Measurements from ENCODE around the gene ZNF385B. TPM values are rescaled to one million over a fixed set of nuclear protein-coding genes. Genes with fewer than 3 reads are reported as not detected.

The ZNF385B gene
- total and polyA plus RNA-seq, 2 experiments from 2014 or later: 2.7 to 8.2 TPM

DNA sequence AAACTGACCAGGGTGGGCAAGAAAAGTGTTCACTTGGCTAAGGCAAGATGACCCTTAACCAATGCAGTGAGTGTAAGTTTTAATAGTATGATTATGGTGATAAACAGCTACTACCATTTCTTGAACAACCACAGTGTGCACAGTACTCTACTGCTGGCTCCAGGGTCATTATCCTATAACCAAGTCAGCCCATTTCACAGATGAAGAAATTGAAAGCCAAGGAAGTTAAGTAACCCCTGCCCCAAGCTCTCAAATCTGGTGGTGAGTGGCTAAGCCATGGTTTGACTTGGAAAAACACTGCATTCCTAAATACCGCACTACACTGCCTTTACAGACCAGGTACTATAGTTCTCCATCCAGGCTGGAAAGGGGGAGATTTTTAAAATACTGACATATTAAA, 5.7 kb downstream of the ZNF385B start:
- Histone ChIP-seq H3K4me1 (ENCODE audit: low read depth) (no peaks in the 10 kb centered on the region), H3K9me3 (ENCODE audit: low read depth) (no peaks in the 10 kb centered on the region), H3K36me3 (no peaks in the 10 kb centered on the region), H3K27me3 (peaks cover 39% of the 10 kb centered on the region), H3K27ac (no peak overlapping the region), H3K4me3 (no peak overlapping the region)
- TF ChIP-seq, protein P1, sequence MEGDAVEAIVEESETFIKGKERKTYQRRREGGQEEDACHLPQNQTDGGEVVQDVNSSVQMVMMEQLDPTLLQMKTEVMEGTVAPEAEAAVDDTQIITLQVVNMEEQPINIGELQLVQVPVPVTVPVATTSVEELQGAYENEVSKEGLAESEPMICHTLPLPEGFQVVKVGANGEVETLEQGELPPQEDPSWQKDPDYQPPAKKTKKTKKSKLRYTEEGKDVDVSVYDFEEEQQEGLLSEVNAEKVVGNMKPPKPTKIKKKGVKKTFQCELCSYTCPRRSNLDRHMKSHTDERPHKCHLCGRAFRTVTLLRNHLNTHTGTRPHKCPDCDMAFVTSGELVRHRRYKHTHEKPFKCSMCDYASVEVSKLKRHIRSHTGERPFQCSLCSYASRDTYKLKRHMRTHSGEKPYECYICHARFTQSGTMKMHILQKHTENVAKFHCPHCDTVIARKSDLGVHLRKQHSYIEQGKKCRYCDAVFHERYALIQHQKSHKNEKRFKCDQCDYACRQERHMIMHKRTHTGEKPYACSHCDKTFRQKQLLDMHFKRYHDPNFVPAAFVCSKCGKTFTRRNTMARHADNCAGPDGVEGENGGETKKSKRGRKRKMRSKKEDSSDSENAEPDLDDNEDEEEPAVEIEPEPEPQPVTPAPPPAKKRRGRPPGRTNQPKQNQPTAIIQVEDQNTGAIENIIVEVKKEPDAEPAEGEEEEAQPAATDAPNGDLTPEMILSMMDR (IDR thresholded peaks at IDR 0.05; ENCODE audit: low read depth, low read length): no peak
- DNase-seq (ENCODE audit: low read depth in 1 of 2, low spot score in 1 of 2): no peak

DNA sequence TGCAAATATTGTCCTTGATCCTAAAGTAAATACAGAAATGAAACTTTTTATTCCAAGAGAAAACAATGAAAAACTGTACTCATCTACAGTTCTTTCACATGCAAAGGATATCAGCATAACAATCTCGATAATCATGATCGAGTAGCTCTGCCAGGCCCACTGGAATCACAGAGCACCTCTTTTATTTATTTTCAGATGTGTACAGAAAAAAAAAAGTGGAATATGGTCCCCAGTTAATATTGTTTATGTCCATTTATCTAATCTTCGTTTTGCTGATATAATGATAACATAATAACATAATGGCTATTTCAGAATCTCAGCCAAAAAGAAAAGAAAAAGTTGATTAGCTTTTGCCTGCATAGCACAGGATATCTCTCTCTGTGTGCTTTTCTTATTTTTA, 6.5 kb downstream of the ZNF385B start:
- DNase-seq (ENCODE audit: low read depth in 1 of 2, low spot score in 1 of 2): no peak
- Histone ChIP-seq H3K27ac (no peak overlapping the region), H3K27me3 (peaks cover 31% of the 10 kb centered on the region), H3K9me3 (ENCODE audit: low read depth) (no peaks in the 10 kb centered on the region), H3K36me3 (no peaks in the 10 kb centered on the region), H3K4me1 (ENCODE audit: low read depth) (no peaks in the 10 kb centered on the region), H3K4me3 (no peak overlapping the region)
- TF ChIP-seq, protein P1 (IDR thresholded peaks at IDR 0.05; ENCODE audit: low read depth, low read length): no peak

- DNase-seq (ENCODE audit: low read depth in 1 of 2, low spot score in 1 of 2): no peak
- no peaks in the 10 kb centered on the region for H3K4me1 ChIP-seq (ENCODE audit: low read depth)
- peaks cover 15% of the 10 kb centered on the region for H3K27me3 ChIP-seq
- TF ChIP-seq, protein P1 (IDR thresholded peaks at IDR 0.05; ENCODE audit: low read depth, low read length): no peak
- H3K4me3 ChIP-seq: no peak overlapping the region
- no peaks in the 10 kb centered on the region for H3K9me3 ChIP-seq (ENCODE audit: low read depth)
- no peaks in the 10 kb centered on the region for H3K36me3 ChIP-seq
- no peak overlapping the region for H3K27ac ChIP-seq
These were observed 8.3 kb downstream of the ZNF385B start for GRCh38 chr2:179853108-179853507.

DNA sequence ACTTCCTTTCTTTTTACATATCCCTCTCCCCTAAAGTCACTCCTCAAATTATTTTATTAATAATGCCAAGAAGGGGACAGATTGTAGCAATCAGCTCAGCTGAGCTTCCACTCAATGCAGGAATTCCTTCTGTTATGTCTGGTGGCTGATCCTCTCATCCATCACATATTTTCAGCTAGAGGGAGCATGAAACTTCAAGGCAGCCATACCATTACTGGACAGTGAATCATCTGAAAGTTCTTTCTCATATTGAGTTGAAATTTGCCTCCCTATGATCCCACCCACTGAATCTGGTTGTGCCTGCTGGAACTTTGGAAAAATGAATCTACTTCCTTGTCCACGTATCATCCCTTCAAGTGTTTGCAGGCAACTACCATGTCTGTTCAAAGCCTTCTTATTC, 11.2 kb downstream of the ZNF385B start:
- H3K4me1 ChIP-seq (ENCODE audit: low read depth): no peaks in the 10 kb centered on the region
- DNase-seq (ENCODE audit: low read depth in 1 of 2, low spot score in 1 of 2): peak in 1 of 2 donors; percentile 27
- no peak overlapping the region for H3K4me3 ChIP-seq
- H3K9me3 ChIP-seq (ENCODE audit: low read depth): no peaks in the 10 kb centered on the region
- no peaks in the 10 kb centered on the region for H3K36me3 ChIP-seq
- no peak overlapping the region for H3K27ac ChIP-seq
- H3K27me3 ChIP-seq: no peaks in the 10 kb centered on the region
- TF ChIP-seq, protein P1 (IDR thresholded peaks at IDR 0.05; ENCODE audit: low read depth, low read length): peak; percentile 23

GRCh38 chr2:179849719-179850118, 11.7 kb downstream of the ZNF385B start:
- TF ChIP-seq, protein P1 (IDR thresholded peaks at IDR 0.05; ENCODE audit: low read depth, low read length): no peak
- Histone ChIP-seq H3K27ac (no peak overlapping the region), H3K36me3 (no peaks in the 10 kb centered on the region), H3K9me3 (ENCODE audit: low read depth) (no peaks in the 10 kb centered on the region), H3K27me3 (no peaks in the 10 kb centered on the region), H3K4me1 (ENCODE audit: low read depth) (no peaks in the 10 kb centered on the region), H3K4me3 (no peak overlapping the region)
- no peak for DNase-seq (ENCODE audit: low read depth in 1 of 2, low spot score in 1 of 2)

GRCh38 chr2:179843541-179843940, 17.9 kb downstream of the ZNF385B start:
- Histone ChIP-seq H3K36me3 (no peaks in the 10 kb centered on the region), H3K27ac (no peak overlapping the region), H3K4me1 (ENCODE audit: low read depth) (peaks cover under 1% of the 10 kb centered on the region), H3K4me3 (no peak overlapping the region), H3K27me3 (no peaks in the 10 kb centered on the region), H3K9me3 (ENCODE audit: low read depth) (no peaks in the 10 kb centered on the region)
- DNase-seq (ENCODE audit: low read depth in 1 of 2, low spot score in 1 of 2): no peak
- TF ChIP-seq, protein P1 (IDR thresholded peaks at IDR 0.05; ENCODE audit: low read depth, low read length): no peak
